Mesenchymal stem cell (in vitro differentiated cells and primary cell): ENCODE data around the gene NSG2.

Experiments used
- DNase-seq: peaks from one replicate; pipeline ENCODE4 v3.0.0-alpha.2; 2013
- H2AFZ ChIP-seq: one replicate; pipeline ENCODE4 v1.6.1; 2013; ENCODE audit warnings: low read depth, mild to moderate bottlenecking, control low read depth, inconsistent platforms, low read length, moderate library complexity
- H2AK5ac ChIP-seq: 2 replicates; pipeline ENCODE4 v1.6.1; 2013; ENCODE audit warnings: low read length, moderate library complexity, mild to moderate bottlenecking, inconsistent platforms; ENCODE audit not compliant: severe bottlenecking
- H2BK120ac ChIP-seq: one replicate; pipeline ENCODE4 v1.6.1; 2013; ENCODE audit warnings: low read depth, mild to moderate bottlenecking, inconsistent platforms, low read length, moderate library complexity
- H2BK12ac ChIP-seq, 2 experiments: one replicate each; pipeline ENCODE4 v1.6.1; 2013; ENCODE audit warnings: inconsistent platforms in 2 of 2, low read length in 2 of 2, mild to moderate bottlenecking in 2 of 2, moderate library complexity in 2 of 2, control low read depth in 1 of 2
- H2BK15ac ChIP-seq: one replicate; pipeline ENCODE4 v1.6.1; 2013; ENCODE audit warnings: mild to moderate bottlenecking, low read depth, inconsistent platforms; ENCODE audit not compliant: poor library complexity, severe bottlenecking
- H2BK5ac ChIP-seq: 2 replicates; pipeline ENCODE4 v1.6.1; 2013; ENCODE audit warnings: low read depth, mild to moderate bottlenecking, low read length, control low read depth, inconsistent platforms; ENCODE audit not compliant: poor library complexity, severe bottlenecking
- H3K14ac ChIP-seq, 2 experiments: one replicate each; pipeline ENCODE4 v1.6.1; 2013; ENCODE audit warnings: inconsistent platforms in 2 of 2, low read length in 2 of 2, control low read depth in 1 of 2, mild to moderate bottlenecking in 1 of 2, moderate library complexity in 1 of 2
- H3K18ac ChIP-seq, 2 experiments: one replicate each; pipeline ENCODE4 v1.6.1; 2013; ENCODE audit warnings: inconsistent platforms in 2 of 2, low read length in 2 of 2, control low read depth in 1 of 2, low read depth in 1 of 2, mild to moderate bottlenecking in 1 of 2
- H3K23ac ChIP-seq, 2 experiments: one replicate each; pipeline ENCODE4 v1.6.1; 2013; ENCODE audit warnings: inconsistent platforms in 2 of 2, low read length in 2 of 2, mild to moderate bottlenecking in 2 of 2, moderate library complexity in 2 of 2, control low read depth in 1 of 2
- H3K27ac ChIP-seq: 2 replicates; pipeline ENCODE4 v1.5.1; 2013; ENCODE audit warnings: mild to moderate bottlenecking, moderate library complexity, low read length, control low read depth, inconsistent platforms; ENCODE audit not compliant: poor library complexity, severe bottlenecking
- H3K27me3 ChIP-seq, 2 experiments: 2 replicates each; pipeline versions ENCODE4 v1.6.1 to v1.7.0; 2013; ENCODE audit warnings: low read length in 2 of 2, mild to moderate bottlenecking in 2 of 2, moderate library complexity in 2 of 2, control low read depth in 1 of 2, inconsistent platforms in 1 of 2; ENCODE audit not compliant: control insufficient read depth in 1 of 2, insufficient read depth in 1 of 2
- H3K36me3 ChIP-seq, 2 experiments: 2 replicates each; pipeline versions ENCODE4 v1.6.1 to v1.7.0; 2013; ENCODE audit warnings: low read length in 2 of 2, control low read depth in 1 of 2, inconsistent platforms in 1 of 2, low read depth in 1 of 2, mild to moderate bottlenecking in 1 of 2; ENCODE audit not compliant: insufficient read depth in 2 of 2, control insufficient read depth in 1 of 2
- H3K4ac ChIP-seq, 2 experiments: one replicate each; pipeline ENCODE4 v1.6.1; 2013; ENCODE audit warnings: inconsistent platforms in 2 of 2, low read length in 2 of 2, mild to moderate bottlenecking in 2 of 2, moderate library complexity in 2 of 2, control low read depth in 1 of 2, low read depth in 1 of 2
- H3K4me1 ChIP-seq: 2 replicates; pipeline ENCODE4 v1.6.1; 2013; ENCODE audit warnings: low read depth, low read length, control low read depth; ENCODE audit not compliant: control insufficient read depth, insufficient read depth
- H3K4me2 ChIP-seq: 2 replicates; pipeline ENCODE4 v1.6.1; 2013; ENCODE audit warnings: low read length, mild to moderate bottlenecking, inconsistent platforms; ENCODE audit not compliant: poor library complexity, severe bottlenecking
- H3K4me3 ChIP-seq, 2 experiments: 2 replicates each; pipeline versions ENCODE4 v1.5.1 to v1.7.0; 2013; ENCODE audit warnings: low read length in 2 of 2, mild to moderate bottlenecking in 2 of 2, control low read depth in 1 of 2, low read depth in 1 of 2; ENCODE audit not compliant: insufficient read depth in 1 of 2
- H3K79me1 ChIP-seq: replicated peaks from 2 replicates; pipeline ENCODE4 v1.6.1; 2013; ENCODE audit warnings: mild to moderate bottlenecking, control low read depth, low read length, inconsistent platforms; ENCODE audit not compliant: poor library complexity, severe bottlenecking
- H3K9ac ChIP-seq: 2 replicates; pipeline ENCODE4 v1.7.0; 2013; ENCODE audit warnings: mild to moderate bottlenecking, low read length, moderate library complexity
- H3K9me3 ChIP-seq: 2 replicates; pipeline ENCODE4 v1.7.0; 2013; ENCODE audit warnings: mild to moderate bottlenecking, low read length; ENCODE audit not compliant: control insufficient read depth
- H4K8ac ChIP-seq: one replicate; pipeline ENCODE4 v1.6.1; 2013; ENCODE audit warnings: inconsistent platforms, mild to moderate bottlenecking, low read length, moderate library complexity
- H4K91ac ChIP-seq: one replicate; pipeline ENCODE4 v1.6.1; 2013; ENCODE audit warnings: mild to moderate bottlenecking, low read length, inconsistent platforms
- WGBS: methylation state at CpG from one replicate; pipeline ENCODE4 v1.1.7; 2013; ENCODE audit warnings: mixed read lengths; 5-methylcytosine and 5-hydroxymethylcytosine counted together

The NSG2 gene

DNA sequence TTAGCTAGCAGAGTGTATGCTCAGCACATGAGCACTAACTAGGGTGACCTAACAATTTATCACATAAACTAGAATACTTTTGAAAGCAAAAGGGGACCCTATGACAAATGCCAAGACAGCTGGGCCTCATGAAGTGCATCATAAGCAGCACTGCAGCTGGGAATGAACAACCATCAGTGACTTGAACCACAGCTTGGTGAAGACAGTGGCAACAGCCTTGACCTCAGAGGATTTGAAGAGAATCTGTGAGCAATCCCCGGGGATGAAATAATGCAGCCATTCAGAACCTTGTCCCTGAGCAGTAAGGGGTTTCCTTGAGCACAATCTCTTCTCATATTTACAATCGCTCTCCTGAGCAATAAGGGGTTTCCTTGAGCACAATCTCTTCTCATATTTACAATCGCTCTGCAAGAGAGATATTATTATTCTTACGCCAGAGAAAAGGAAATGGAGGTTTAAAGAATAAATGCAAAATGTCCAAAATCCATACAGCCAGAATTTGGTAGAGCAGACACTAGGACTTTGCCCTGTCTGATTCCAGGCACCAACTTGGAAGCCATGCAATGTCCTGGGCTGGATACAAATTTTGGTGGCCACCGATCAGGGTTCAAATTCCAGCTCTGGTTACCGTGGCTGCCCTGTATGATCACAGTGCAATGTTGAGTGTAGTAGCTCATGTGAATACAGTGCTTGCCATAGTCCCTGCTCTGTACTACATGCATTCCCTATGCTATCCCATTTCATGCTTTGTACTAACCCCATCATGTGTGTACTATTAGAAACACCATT, 846 bp upstream of the NSG2 start:
- H3K9me3 ChIP-seq, result no peaks in the 10 kb centered on the region
- no peak overlapping the region for H3K14ac ChIP-seq
- H2BK15ac ChIP-seq, result no peak overlapping the region
- H3K23ac ChIP-seq, result no peak overlapping the region
- no peaks in the 10 kb centered on the region for H3K27me3 ChIP-seq
- H2AK5ac ChIP-seq, result no peak overlapping the region
- H3K79me1 ChIP-seq, result no peaks in the 10 kb centered on the region
- H3K36me3 ChIP-seq, result no peaks in the 10 kb centered on the region
- no peak overlapping the region for H3K9ac ChIP-seq
- H2AFZ ChIP-seq, result no peak overlapping the region
- no peak overlapping the region for H4K8ac ChIP-seq
- no peak overlapping the region for H2BK12ac ChIP-seq
- no peak overlapping the region for H3K4me2 ChIP-seq
- no peak overlapping the region for H4K91ac ChIP-seq
- no peak overlapping the region for H3K18ac ChIP-seq
- no peak overlapping the region for H2BK120ac ChIP-seq
- peaks cover 1% of the 10 kb centered on the region for H3K4me1 ChIP-seq
- H2BK5ac ChIP-seq, result no peak overlapping the region
- H3K4me3 ChIP-seq, result no peak overlapping the region
- H3K4ac ChIP-seq, result no peak overlapping the region
- no peak for DNase-seq
- H3K27ac ChIP-seq, result no peak overlapping the region
- 82% methylated on average over 5 of the region's 6 CpGs for WGBS

DNA sequence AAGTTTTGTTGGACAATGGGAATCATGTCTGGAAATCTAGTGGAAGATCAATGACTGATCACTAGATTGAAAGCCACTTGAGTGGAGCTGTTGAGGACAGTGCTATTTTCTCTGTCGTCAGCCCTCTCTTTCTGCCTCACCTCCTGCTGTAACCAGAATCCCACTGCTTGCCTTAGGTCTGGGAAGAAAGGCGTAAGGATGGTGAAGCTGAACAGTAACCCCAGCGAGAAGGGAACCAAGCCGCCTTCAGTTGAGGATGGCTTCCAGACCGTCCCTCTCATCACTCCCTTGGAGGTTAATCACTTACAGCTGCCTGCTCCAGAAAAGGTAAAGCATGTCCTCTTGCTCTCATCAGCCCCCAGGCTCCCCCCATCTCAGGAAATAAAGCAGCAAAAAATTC, 1.1 kb downstream of the NSG2 start:
- Histone ChIP-seq H3K23ac (no peak overlapping the region), H4K91ac (no peak overlapping the region), H2BK5ac (no peak overlapping the region), H2AK5ac (no peak overlapping the region), H3K27ac (no peak overlapping the region), H3K79me1 (no peaks in the 10 kb centered on the region), H3K9ac (no peak overlapping the region), H2AFZ (no peak overlapping the region), H3K36me3 (no peaks in the 10 kb centered on the region), H3K4me1 (peaks cover 1% of the 10 kb centered on the region), H2BK12ac (no peak overlapping the region), H3K9me3 (no peaks in the 10 kb centered on the region), H3K4me2 (no peak overlapping the region), H3K27me3 (peaks cover 0 to 6% of the 10 kb centered on the region in 2 experiments), H3K14ac (no peak overlapping the region), H2BK15ac (no peak overlapping the region), H2BK120ac (no peak overlapping the region), H3K18ac (no peak overlapping the region), H4K8ac (no peak overlapping the region), H3K4me3 (no peak overlapping the region), H3K4ac (no peak overlapping the region)
- DNase-seq, result no peak
- 59% methylated on average over 5 of the region's 5 CpGs for WGBS

DNA sequence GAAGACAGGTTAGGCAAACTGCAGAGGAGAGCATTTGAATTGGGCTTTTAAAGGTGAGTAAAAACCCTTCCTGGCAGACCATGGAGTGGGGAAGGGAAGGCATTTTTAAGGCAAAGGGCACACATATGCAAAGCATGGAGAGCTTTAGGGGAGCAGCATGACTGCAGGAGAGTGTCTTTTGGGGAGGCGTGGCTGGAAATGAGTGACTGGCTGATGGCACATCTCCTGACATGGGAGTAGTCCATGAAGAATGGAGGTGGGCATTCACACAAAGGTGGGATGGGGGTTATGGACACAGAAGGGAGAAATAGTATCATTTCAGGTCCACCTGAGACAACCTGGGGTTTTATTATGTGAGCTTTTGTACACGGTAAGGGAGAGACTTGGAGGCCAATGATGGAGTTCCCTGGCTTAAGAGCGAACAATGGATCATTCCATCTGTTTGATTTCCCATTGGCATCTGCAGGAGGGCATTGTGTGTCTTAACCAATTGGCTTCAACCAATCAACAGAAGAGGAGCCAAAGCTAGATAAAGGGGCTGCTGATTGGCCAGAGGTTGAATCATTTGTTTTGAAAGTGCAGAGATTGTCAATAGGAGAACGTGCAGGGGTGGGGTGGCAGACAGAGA, 2.1 kb downstream of the NSG2 start:
- Histone ChIP-seq H3K4me1 (peaks cover 1% of the 10 kb centered on the region), H2AFZ (no peak overlapping the region), H4K91ac (no peak overlapping the region), H4K8ac (no peak overlapping the region), H2BK120ac (no peak overlapping the region), H3K14ac (no peak overlapping the region), H3K27ac (no peak overlapping the region), H3K9me3 (no peaks in the 10 kb centered on the region), H3K27me3 (peaks cover 0 to 6% of the 10 kb centered on the region in 2 experiments), H2AK5ac (no peak overlapping the region), H3K4me2 (no peak overlapping the region), H3K79me1 (no peaks in the 10 kb centered on the region), H3K18ac (no peak overlapping the region), H3K9ac (no peak overlapping the region), H3K4ac (no peak overlapping the region), H3K23ac (no peak overlapping the region), H3K4me3 (no peak overlapping the region), H2BK15ac (no peak overlapping the region), H2BK12ac (no peak overlapping the region), H3K36me3 (no peaks in the 10 kb centered on the region), H2BK5ac (no peak overlapping the region)
- 67% methylated on average over 4 of the region's 4 CpGs for WGBS
- no peak for DNase-seq

DNA sequence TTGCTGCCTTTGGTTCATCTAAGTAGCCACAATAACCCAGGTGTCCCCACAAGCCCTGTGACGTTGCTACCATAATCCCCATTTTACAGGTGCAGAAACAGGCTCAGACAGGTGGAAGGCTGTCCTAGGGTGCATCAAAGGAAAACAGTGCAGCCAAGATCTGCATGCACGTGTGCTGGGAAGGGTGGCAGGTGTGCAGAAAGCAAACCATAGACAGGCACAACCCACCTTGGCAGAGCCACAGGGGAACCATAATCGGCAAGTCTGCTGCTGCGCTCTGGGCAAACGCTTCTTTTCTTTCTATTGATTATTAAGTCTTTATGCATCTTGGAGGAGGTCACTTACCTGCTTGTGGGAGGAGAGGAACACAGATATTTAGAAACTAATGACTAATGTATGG, 7.1 kb downstream of the NSG2 start:
- Histone ChIP-seq H3K4me3 (no peak overlapping the region), H3K27ac (no peak overlapping the region), H4K91ac (no peak overlapping the region), H3K4ac (no peak overlapping the region), H3K9ac (no peak overlapping the region), H3K4me1 (no peaks in the 10 kb centered on the region), H2BK5ac (no peak overlapping the region), H2BK12ac (no peak overlapping the region), H3K4me2 (no peak overlapping the region), H2AFZ (no peak overlapping the region), H3K79me1 (no peaks in the 10 kb centered on the region), H2AK5ac (no peak overlapping the region), H3K23ac (no peak overlapping the region), H2BK120ac (no peak overlapping the region), H3K14ac (no peak overlapping the region), H3K36me3 (no peaks in the 10 kb centered on the region), H2BK15ac (no peak overlapping the region), H4K8ac (no peak overlapping the region), H3K9me3 (no peaks in the 10 kb centered on the region), H3K18ac (no peak overlapping the region), H3K27me3 (peaks cover 0 to 12% of the 10 kb centered on the region in 2 experiments)
- DNase-seq, result no peak
- 62% methylated on average over 4 of the region's 5 CpGs for WGBS
